ENCODE results near the gene DNLZ.

DNLZ gene

GRCh38 chr9:136399176-136400037 is 35.9 kb upstream of the DNLZ start (continued):
- TF ChIP-seq GLIS1 (tag by site-specific recombination; IDR thresholded peaks at IDR 0.05) (peak; percentile 54), GLI4 (tag by site-specific recombination; IDR thresholded peaks at IDR 0.05) (no peak), ZNF677 (tag by site-specific recombination; IDR thresholded peaks at IDR 0.05) (peak; percentile 57; the same call in 1 of the 2 replicates), ZIC2 (tag by site-specific recombination; IDR thresholded peaks at IDR 0.05) (peak; percentile 53), BCL11A (tag by site-specific recombination; IDR thresholded peaks at IDR 0.05; ENCODE audit: low read depth) (no peak), ZNF473 (tag by site-specific recombination; IDR thresholded peaks at IDR 0.05) (no peak), ZNF16 (tag by site-specific recombination; IDR thresholded peaks at IDR 0.05; ENCODE audit: low read depth) (no peak), SP3 (tag by site-specific recombination; IDR thresholded peaks at IDR 0.05) (no peak), ZNF335 (tag by site-specific recombination; conservative IDR thresholded peaks at IDR 0.05) (peak; percentile 89), ZBTB8A (tag by site-specific recombination; IDR thresholded peaks at IDR 0.05) (no peak), ZNF692 (tag by site-specific recombination; IDR thresholded peaks at IDR 0.05) (no peak)

GRCh38 chr9:136398286-136398685 is 34.7 kb upstream of the DNLZ start:
- TF ChIP-seq ZNF174 (tag by site-specific recombination; IDR thresholded peaks at IDR 0.05) = no peak
- TF ChIP-seq KLF17 (tag by site-specific recombination; IDR thresholded peaks at IDR 0.05) = no peak
- TF ChIP-seq ZBTB10 (tag by site-specific recombination; IDR thresholded peaks at IDR 0.05) = no peak
- TF ChIP-seq ZNF629 (tag by site-specific recombination; IDR thresholded peaks at IDR 0.05) = no peak
- no peak for TF ChIP-seq ZNF670 (tag by site-specific recombination; IDR thresholded peaks at IDR 0.05; ENCODE audit: low read depth)
- TF ChIP-seq ZNF510 (tag by site-specific recombination; IDR thresholded peaks at IDR 0.05; ENCODE audit: insufficient replicate concordance) = no peak
- no peak for TF ChIP-seq ZNF473 (tag by site-specific recombination; IDR thresholded peaks at IDR 0.05)
- TF ChIP-seq ZNF514 (tag by site-specific recombination; IDR thresholded peaks at IDR 0.05) = no peak
- TF ChIP-seq GLI4 (tag by site-specific recombination; IDR thresholded peaks at IDR 0.05) = no peak
- no peak for TF ChIP-seq ZNF449 (tag by site-specific recombination; IDR thresholded peaks at IDR 0.05)
- no peak for TF ChIP-seq ZFP41 (tag by site-specific recombination; IDR thresholded peaks at IDR 0.05; ENCODE audit: borderline replicate concordance)
- TF ChIP-seq ZNF596 (tag by site-specific recombination; IDR thresholded peaks at IDR 0.05) = no peak
- no peak for TF ChIP-seq KLF9 (tag by site-specific recombination; IDR thresholded peaks at IDR 0.05; ENCODE audit: low read depth)
- TF ChIP-seq ZNF175 (tag by site-specific recombination; IDR thresholded peaks at IDR 0.05) = no peak
- TF ChIP-seq REPIN1 (tag by site-specific recombination; IDR thresholded peaks at IDR 0.05; ENCODE audit: low read depth) = no peak
- no peak for TF ChIP-seq ZNF555 (tag by site-specific recombination; conservative IDR thresholded peaks at IDR 0.05)
- TF ChIP-seq ZNF692 (tag by site-specific recombination; IDR thresholded peaks at IDR 0.05) = no peak
- ChIA-PET CTCF (interaction anchor here (0.6 to 3.3 kb wide), 4 partner anchors 10 to 77 kb away, joined by 3 to 13 read pairs (median 4); no protein-coding TSS in a partner anchor), POLR2A (interaction anchor here (0.7 to 1.1 kb wide), 3 partner anchors 9 to 36 kb away, joined by 4 to 8 read pairs (median 4); no protein-coding TSS in a partner anchor)
- Histone ChIP-seq H3K4me3 (ENCODE audit: low read depth, low read length) (no peak overlapping the region; the same call in 1 of the 2 replicates), H3K4me1 (ENCODE audit: control insufficient read depth, insufficient read depth, low read length) (no peaks in the 10 kb centered on the region), H3K9me3 (ENCODE audit: control insufficient read depth, insufficient read depth, low read depth, low read length) (no peaks in the 10 kb centered on the region), H3K36me3 (ENCODE audit: control insufficient read depth in 2 of 2, insufficient read depth in 1 of 2, low read length in 2 of 2) (peaks cover 10 to 73% of the 10 kb centered on the region in 2 experiments), H3K27ac (ENCODE audit: extremely low read depth, low read depth, low read length) (no peak overlapping the region; the same call in 1 of the 2 replicates)
